B cell (primary cell): Measurements from ENCODE around the gene STAT2.

Source experiments
- CTCF ChIP-seq: fragments of 200-600 bp; IDR thresholded peaks from one replicate; pipeline ENCODE4 v1.8.0; 2022; ENCODE audit warnings: antibody characterized with exemption, mild to moderate bottlenecking
- EZH2 ChIP-seq: IDR thresholded peaks from 2 replicates; pipeline ENCODE4 v1.6.1; 2012; ENCODE audit warnings: borderline replicate concordance, low read depth, mild to moderate bottlenecking, moderate library complexity, low read length; ENCODE audit not compliant: insufficient read depth, poor library complexity, severe bottlenecking

GRCh38 chr12:56324206-56324605 lies 35.7 kb downstream of the STAT2 start:
- TF ChIP-seq CTCF, result no peak
- no peak for TF ChIP-seq EZH2
